Measurements from ENCODE around the gene TMIE.
"Not testable (repeated sequence)": the region's sequence is repeated elsewhere in the genome, so short reads cannot be mapped to it uniquely, and the experiment has no call there.

TMIE gene

GRCh38 chr3:46750555-46751038 is 49.4 kb downstream of the TMIE start:
- H3K36me3 ChIP-seq (ENCODE audit: control insufficient read depth, insufficient read depth, low read length): no peaks in the 10 kb centered on the region
- H3K9ac ChIP-seq (ENCODE audit: low read length): no peak overlapping the region
- H3K4me3 ChIP-seq (ENCODE audit: low read length): no peak overlapping the region
- H3K27me3 ChIP-seq (ENCODE audit: control insufficient read depth, insufficient read depth, low read length): no peaks in the 10 kb centered on the region
- H3K9me3 ChIP-seq (ENCODE audit: control insufficient read depth, low read length): no peaks in the 10 kb centered on the region
- H3K4me1 ChIP-seq (ENCODE audit: control insufficient read depth, insufficient read depth, low read length): no peaks in the 10 kb centered on the region

GRCh38 chr3:46753127-46753526 is 51.9 kb downstream of the TMIE start:
- not testable (repeated sequence) for H3K4me3 ChIP-seq (ENCODE audit: low read length); H3K9me3 ChIP-seq (ENCODE audit: control insufficient read depth, low read length); H3K4me1 ChIP-seq (ENCODE audit: control insufficient read depth, insufficient read depth, low read length); H3K27me3 ChIP-seq (ENCODE audit: control insufficient read depth, insufficient read depth, low read length); H3K9ac ChIP-seq (ENCODE audit: low read length); H3K36me3 ChIP-seq (ENCODE audit: control insufficient read depth, insufficient read depth, low read length)

DNA sequence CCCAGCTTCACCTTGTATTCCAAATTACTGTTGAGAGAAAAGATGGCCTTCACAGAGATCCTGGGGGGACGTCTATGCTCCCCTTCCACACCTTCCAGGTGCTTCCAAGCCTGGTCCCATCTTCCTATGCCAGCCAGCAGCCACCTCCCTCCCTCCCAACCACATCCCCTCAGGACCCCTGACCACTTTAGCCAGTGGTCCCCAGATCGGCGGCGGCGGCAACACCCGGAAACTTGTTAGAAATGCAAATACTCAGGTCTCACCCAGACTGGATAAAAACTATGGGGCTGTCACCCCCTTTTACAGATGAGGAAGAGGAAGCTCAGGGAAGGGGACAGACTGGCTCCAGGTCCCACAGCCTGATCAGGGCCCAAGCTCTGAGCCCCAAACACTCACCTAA is 54.5 kb downstream of the TMIE start:
- no peaks in the 10 kb centered on the region for H3K36me3 ChIP-seq (ENCODE audit: control insufficient read depth, insufficient read depth, low read length)
- no peaks in the 10 kb centered on the region for H3K27me3 ChIP-seq (ENCODE audit: control insufficient read depth, insufficient read depth, low read length)
- H3K4me3 ChIP-seq (ENCODE audit: low read length): no peak overlapping the region
- no peaks in the 10 kb centered on the region for H3K9me3 ChIP-seq (ENCODE audit: control insufficient read depth, low read length)
- no peaks in the 10 kb centered on the region for H3K4me1 ChIP-seq (ENCODE audit: control insufficient read depth, insufficient read depth, low read length)
- H3K9ac ChIP-seq (ENCODE audit: low read length): no peak overlapping the region

DNA sequence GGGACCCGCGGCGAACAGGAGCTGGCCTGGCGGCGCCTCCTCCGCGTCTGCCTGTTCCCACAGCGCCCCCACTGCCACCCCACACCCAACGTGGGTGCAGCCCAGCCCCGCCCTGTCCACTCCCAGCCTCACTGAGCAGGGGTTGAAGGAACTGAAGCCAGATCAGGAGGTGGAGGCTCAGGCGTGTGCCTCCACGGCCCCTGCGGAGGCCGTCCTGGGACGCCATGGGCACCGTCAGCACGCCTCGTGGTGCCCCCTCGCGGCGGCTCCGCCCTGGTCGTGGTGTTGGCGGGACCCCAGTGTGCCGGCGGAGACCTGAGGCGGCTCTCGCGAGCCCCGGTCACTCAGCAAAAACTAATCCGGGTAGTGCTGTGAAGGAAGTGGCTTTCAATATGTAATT is 55.5 kb downstream of the TMIE start:
- H3K9ac ChIP-seq (ENCODE audit: low read length): no peak overlapping the region
- no peak overlapping the region for H3K4me3 ChIP-seq (ENCODE audit: low read length)
- H3K9me3 ChIP-seq (ENCODE audit: control insufficient read depth, low read length): no peaks in the 10 kb centered on the region
- H3K4me1 ChIP-seq (ENCODE audit: control insufficient read depth, insufficient read depth, low read length): no peaks in the 10 kb centered on the region
- no peaks in the 10 kb centered on the region for H3K27me3 ChIP-seq (ENCODE audit: control insufficient read depth, insufficient read depth, low read length)
- no peaks in the 10 kb centered on the region for H3K36me3 ChIP-seq (ENCODE audit: control insufficient read depth, insufficient read depth, low read length)

DNA sequence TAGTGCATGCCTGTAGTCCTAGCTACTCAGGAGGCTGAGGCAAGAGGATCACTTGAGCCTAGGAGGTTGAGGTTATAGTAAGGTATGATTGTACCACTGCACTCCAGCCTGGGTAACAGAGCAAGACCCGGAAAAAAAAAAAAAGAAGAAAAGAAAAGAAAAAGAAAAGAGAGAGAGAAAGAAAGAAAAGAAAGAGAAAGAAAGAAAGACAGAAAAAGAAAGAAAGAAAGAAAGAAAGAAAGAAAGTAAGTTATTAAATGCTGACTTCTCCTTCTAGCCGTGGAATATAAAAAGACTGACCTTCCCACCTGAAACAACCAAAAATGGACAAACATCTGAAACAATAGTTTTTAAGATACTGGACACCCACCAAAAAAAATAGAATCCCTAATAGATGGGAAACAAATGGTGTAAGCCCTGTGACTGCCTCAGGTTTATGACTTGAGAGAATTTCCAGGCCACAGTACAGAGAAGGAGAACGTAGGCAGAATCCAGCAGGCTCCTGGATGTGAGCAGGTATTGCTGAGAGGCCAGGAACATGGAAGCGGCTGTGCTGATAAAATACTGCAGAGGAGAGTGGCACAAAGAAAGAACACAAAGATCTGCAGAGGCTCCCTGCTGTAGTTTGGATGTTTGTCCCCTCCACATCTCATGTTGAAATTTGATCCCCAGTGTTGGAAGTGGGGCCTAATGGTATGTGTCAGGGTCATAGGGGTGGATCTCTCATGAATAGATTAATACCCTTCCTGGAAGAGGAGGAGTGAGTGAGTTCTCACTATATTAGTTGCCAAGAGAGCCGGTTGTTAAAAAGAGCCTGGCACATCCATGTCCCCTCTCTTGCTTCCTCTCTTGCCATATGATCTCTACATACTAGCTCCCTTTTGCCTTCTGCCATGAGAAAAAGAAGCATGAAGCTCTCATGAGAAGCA is 58.3 kb downstream of the TMIE start:
- H3K4me1 ChIP-seq (ENCODE audit: control insufficient read depth, insufficient read depth, low read length): no peaks in the 10 kb centered on the region
- no peak overlapping the region for H3K4me3 ChIP-seq (ENCODE audit: low read length)
- H3K9ac ChIP-seq (ENCODE audit: low read length): no peak overlapping the region

More for the DNA sequence above, 58.3 kb downstream of the TMIE start:
- Histone ChIP-seq H3K27me3 (ENCODE audit: control insufficient read depth, insufficient read depth, low read length) (no peaks in the 10 kb centered on the region), H3K9me3 (ENCODE audit: control insufficient read depth, low read length) (no peaks in the 10 kb centered on the region), H3K36me3 (ENCODE audit: control insufficient read depth, insufficient read depth, low read length) (no peaks in the 10 kb centered on the region)
